HG03521 (cell line): Measurements from ENCODE around the gene CEACAM8.
"Not testable (repeated sequence)": the region's sequence is repeated elsewhere in the genome, so short reads cannot be mapped to it uniquely, and the experiment has no call there.

Experiments
- ATAC-seq: cut with Tn5 transposase; IDR thresholded peaks from one replicate; pipeline ENCODE4 v1.9.1; 2021; ENCODE audit warnings: mild to moderate bottlenecking, moderate library complexity; ENCODE audit not compliant: unreplicated experiment

CEACAM8 gene

DNA sequence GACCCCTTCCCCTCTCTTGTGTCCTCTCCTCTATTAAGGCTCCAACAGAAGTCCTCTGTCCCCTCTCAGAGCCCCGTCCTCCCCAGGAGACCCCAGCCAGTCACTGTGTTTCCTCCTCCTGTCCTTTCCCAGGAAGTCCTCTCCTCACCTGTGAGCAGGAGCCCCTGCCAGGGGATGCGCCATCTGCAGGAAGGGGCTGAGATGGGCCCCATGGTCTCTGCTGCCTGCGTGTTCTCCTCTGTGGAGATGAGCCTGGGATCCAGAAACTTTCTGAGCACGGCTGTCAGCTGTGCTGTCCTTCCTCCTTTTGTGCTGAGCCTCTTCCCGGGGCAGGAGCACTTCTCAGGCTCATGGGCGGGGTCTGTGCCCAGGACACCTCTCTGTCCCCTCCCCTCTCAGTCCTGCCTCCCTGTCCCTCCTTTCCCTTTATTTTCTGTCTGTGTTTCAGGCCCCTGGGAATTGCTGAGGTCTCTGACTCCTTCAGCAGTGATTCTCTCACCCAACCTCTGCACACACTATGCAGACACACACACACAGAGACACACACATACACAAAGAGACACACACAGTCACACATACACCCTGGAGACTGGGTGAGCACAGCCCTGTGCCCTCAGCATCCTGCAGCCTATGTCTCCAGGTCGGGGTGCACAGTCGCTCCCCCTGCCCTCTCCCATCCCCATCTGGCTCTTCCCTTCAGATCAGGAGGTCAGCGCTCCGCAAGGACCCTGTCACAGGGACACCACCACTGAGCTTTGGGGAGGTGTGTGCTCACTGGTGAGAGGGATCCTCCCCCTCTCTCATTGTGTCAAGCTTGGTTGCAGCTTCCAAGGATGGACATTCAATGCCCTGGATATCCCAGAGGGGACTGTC is at the start of gene CEACAM8:
CEACAM8 (minus strand) TSS at position 308 of the 873 bp plus-strand sequence; CDS start at position 212, 96 bp downstream.
- ATAC-seq = no peak

DNA sequence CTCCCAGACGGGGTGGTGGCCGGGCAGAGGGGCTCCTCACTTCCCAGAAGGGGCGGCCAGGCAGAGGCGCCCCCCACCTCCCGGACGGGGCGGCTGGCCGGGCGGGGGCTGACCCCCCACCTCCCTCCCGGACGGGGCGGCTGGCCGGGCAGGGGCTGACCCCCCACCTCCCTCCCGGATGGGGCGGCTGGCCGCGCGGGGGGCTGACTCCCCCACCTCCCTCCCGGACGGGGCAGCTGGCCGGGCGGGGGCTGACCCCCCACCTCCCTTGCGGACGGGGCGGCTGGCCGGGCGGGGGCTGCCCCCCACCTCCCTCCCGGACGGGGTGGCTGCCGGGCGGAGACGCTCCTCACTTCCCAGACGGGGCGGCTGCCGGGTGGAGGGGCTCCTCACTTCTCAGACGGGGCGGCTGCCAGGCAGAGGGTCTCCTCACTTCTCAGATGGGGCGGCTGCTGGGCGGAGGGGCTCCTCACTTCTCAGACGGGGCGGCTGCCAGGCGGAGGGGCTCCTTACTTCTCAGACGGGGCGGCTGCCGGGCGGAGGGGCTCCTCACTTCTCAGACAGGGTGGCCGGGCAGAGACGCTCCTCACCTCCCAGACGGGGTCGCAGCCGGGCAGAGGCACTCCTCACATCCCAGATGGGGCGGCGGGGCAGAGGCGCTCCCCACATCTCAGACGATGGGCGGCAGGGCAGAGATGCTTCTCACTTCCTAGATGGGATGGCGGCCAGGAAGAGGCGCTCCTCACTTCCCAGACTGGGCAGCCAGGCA is 44.8 kb upstream of the CEACAM8 start:
- ATAC-seq = not testable (repeated sequence)

DNA sequence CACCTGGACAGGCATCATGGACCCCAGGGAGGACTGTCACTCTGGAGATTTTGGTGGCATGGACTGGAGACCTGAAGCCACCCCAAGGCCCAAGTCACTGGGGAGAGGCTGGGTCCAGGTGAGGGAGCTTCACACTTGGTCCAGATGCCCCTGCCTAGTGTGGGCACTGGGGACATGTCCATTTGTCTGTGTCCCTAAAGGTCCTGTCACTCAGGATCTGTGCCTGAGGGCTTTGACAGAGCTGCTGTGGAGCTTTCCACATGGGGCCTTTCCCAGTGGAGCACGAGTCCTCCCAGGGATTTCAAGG is 40.5 kb upstream of the CEACAM8 start:
- no peak for ATAC-seq

DNA sequence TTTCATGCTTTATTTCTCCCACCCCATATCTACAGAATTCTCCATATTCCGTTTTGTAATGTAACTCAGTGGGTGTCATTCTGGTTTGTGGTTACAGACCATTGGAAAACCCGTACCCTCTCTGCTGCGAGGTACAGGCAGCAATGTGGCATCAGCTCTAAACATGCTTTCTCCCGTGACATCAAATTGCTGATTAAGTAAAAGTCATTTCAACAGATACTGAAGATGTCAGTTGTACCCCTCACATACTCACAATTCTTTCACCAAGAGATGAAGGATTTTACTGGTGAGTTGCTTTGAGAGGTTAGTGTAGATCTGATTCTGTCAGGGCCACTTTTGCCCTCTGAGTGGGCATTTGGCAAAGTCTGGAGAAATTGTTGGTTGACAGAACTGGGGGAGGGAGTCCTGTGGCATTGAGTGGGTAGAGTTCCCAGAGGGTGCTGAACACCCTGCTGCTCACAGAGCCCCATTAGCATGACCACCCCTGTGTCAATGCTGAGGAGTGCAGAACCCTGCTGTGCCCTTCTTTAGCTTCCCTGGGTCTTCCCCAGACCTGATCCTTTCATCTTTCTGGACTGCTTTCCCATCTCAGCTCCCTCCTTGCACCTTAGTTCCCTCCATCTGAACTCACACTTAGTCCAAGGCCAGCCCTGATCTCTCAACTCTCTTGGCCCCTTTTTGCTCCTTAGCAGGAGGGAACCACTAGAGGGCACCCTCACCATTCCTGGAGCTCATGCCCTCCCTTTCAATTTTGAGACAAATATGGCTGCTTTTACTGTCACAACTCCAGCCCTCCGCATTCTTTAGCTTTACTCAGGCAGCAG is 39.9 kb upstream of the CEACAM8 start:
- no peak for ATAC-seq

DNA sequence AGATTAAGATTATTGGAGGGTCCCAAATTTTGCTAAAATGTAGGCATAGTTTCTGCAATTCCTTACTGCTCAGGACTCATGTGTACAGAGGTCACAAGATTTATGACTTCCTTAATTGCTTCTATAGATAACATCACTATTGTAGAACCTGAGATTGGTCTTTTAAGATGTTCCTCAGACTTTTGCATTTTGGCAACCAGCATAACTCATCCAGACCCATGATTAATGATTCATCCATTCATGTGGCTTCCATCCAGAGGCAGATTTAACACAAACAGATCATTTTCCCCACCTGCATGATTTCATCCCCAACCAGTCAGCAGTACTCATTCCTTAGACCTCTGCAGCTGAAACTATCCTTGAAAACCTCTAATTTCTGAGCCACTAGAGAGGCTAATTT is 34.5 kb upstream of the CEACAM8 start:
- ATAC-seq = no peak

DNA sequence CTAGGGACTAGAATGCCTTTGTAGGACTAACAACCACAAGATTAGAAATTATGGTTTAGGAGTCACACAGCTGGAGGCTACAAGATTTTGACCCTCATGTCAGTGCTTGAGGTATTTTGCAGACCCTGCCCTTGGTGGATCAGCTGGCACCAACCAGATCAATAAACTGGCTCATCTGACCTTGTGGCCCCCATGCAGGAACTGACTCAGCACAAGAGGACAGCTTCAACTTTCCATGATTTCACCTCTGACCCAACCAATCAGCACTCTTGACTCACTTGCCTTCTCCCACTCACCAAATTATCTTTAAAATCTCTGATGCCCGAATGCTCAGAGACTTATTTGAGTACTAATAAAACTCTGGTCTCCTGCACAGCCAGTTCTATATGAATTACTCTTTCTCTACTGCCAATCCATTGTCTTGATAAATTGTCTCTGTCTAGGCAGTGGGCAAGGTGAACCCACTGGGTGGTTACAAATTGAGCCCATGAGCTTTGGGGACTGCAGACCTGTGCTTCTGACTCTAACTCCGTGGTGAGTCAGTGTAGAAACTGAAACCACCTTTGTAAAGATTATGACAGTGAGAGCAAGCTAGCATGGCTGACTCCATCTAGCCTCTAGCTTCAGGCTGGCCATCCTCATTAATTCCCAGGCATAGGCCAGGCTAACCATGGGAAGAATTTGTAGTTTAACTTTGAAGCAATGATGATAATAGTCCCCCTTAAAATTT is 33.9 kb upstream of the CEACAM8 start:
- ATAC-seq = no peak

DNA sequence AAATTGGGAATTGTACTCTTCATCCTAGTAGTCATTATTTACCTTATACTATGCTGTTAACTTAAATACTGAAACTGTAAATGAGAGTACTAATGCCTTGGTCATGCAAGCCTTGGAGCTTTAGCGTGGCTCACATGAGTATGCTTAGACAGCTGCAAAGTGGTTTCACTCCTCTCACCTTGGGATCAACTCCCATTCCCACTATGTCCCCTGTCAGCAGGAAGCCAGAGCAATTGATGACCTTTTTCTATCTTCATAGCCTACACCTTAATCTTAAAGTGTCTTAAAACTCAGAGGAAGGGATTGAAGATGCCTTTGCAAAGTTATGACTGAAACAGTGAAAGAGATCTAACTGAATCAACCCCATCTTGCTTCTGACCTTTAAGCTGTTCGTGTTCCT is 33.2 kb upstream of the CEACAM8 start:
- no peak for ATAC-seq

DNA sequence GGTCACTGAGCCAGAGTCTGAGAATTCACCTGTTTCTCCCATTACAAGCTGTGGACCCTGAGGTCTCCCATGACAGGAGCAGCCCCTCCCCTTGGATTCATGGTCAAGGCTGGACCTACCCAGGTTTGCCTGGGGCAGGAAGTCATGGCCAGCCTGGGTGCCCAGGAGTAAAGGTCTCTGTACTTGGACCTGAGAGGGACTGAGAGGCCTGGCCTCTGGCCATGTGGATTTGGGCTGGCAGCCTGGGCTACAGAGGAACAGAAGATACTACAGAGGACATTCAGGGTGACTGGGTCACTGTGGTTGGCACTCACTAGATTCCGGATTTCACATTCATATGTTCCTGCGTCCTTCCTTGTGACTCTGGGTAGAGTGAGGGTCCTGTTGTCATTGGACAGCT is 31.5 kb upstream of the CEACAM8 start:
- no peak for ATAC-seq

DNA sequence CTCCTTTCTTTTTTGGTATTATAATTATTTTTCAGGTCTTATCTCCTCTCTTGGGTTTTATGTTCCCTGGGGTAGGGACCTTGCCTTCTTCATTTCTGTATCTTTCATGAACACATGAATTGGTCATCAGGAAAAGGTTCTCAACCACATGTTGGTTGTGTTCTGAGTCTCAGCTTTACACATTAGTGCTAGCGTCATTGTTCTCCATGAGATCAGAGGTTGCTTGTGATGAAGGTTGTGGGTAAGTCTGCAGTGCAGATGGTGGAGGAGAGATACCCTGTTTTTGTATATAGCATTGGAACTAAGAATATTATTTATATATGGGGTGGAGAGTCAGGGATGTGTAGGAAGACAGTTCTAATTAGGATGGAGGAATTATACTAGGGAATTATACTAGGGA is 24.5 kb upstream of the CEACAM8 start:
- no peak for ATAC-seq

DNA sequence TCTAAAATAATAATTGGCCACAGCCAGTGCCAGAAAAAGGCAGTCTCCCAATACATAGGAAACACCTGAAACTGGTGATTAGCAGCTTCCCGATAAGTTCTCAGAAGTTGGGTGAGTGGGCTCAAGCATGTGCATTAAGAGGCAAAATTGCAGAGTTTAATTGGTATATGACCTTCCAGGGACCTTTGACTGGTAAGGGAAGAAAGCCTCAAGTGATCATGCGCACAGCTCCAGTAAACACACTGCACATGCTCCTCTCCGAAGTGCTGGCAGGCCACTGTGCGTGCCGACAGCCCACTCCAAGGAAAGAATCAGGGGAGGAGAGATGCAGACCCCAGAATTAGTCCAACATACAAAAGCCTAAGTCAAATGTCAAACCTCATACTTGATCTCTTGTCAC is 18.9 kb upstream of the CEACAM8 start:
- no peak for ATAC-seq

DNA sequence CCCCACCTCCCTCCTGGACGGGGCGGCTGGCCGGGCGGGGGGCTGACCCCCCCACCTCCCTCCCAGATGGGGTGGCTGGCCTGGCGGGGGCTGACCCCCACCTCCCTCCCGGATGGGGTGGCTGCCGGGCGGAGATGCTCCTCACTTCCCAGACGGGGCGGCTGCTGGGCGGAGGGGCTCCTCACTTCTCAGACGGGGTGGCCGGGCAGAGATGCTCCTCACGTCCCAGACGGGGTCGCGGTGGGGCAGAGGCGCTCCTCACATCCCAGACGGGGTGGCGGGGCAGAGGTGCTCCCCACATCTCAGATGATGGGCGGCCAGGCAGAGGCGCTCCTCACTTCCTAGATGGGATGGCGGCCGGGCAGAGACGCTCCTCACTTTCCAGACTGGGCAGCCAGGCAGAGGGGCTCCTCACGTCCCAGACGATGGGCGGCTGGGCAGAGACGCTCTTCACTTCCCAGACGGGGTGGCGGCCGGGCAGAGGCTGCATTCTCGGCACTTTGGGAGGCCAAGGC is 15.7 kb upstream of the CEACAM8 start:
- ATAC-seq = not testable (repeated sequence)

DNA sequence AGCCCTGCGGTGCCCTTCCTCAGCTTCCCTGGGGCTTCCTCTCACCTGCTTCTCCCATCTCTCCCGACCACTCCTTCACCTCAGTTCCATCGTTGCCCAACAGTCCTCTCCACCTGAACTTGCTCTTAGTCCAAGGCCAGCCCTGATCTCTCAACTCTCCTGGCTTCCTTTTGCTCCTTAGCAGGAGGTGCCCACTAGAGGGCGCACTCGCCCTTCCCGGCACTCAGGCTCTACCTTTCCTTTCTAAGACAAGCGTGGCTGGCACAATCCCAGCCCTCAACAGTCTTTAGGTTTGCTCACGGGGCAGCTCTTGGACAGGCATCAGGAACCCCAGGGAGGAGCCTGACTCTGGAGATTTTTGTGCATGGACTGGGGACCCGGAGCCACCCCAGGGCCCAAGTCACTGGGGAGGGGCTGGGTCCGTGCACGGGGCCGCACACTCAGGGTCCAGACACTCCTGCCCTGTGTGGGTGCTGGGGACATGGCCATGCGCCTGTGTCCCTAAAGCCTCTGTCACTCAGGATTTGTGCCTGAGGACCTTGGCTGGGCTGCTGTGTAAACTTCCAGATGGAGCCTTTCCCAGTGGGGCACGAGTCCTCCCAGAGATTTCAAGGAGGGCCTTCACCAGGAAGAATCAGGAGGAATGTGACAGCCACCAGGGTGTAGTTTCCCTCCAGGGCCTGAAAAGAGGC is 12.1 kb upstream of the CEACAM8 start:
- ATAC-seq = no peak

DNA sequence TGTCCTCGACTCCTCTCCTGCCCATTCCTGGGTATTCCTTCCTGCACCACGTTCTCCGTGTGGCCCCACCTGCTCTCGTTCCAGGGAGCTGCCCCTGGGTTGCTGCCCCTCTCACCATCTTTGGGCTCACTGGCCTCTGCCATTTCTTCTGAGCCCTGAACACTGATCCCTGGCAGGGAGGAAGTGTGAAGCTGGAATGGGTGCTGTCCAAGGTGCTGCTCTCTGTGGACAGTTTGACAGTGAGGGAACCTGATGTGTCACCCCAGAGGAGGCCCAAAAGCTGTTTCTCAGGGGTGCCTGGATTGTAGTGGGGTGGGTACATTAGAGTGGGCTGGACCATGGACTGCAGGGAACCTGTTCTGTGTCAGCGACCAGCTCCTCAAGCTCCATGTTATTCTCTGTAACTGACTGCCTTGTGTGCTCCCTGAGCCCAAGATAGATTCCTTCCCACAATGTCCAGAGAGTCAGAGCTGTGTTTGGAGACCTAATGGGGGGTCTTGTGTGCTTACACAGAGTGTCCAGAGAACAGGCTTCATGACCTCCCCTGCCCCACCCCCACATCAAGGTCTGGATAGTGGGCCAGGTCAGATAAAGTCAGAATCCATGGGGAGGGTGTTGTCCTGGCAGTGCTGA is 7.2 kb upstream of the CEACAM8 start:
- ATAC-seq = no peak

DNA sequence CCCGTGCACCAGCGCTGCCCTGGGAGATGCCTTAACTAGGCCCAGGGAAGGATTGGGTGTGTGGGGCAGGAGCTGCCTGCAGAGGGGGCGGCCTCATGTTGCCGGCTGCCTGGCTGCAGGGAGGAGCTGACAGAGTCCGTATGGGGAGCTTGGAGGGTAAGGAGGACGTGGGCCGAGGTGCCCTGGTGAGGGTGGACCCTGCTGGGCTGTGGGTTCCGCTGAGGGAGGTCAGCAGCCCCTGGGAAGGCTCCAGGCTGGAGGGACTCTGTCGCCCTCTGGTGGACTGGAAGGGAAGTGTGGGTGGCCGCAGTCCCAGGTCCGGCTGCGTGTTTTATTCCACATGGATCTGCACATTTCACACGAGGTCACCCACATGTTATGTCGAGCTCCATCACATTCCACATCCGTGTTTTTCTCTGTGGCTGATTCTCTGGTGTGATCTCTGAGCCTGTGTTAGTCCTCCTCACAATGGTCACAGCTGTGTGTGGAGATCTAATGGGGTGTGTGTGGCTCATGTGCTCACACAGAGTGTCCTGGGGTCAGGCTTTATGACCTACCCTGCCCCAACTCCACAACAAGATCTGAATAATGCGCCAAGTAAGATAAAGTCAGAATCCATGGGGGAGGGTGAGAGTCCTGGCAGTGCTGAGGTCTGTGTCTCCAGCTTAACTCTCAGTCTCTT is 1.8 kb upstream of the CEACAM8 start:
- ATAC-seq = no peak

DNA sequence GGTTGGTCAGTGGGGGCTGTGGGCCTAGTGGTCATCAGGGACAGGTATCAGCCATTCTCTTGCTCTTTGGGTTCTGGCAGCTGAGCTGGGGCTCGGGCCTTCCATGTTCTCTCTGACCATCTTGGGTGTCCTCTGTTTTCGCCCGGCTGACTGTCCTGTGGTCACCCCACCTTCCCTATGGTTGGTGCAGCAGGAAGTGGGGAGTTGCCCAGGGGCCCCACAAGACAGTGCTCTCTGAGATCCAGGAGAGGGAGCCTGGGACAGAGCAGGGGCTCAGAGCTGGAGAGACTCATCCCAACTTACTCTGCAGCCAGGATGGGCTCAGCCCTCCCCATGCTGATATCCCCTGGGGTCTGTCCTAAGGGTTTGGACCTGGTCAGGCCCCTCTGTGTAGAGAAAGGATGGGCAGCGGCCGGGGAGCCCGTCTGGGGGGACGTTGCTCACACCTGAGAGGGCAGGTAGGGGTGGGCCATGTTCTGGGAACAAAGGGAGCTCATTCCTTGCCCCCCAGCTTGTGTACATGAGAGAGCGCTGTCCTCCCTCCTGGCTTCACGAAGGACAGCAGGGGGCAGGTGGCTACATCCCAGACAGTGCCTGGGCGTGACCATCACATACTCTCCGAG is 937 bp upstream of the CEACAM8 start:
- no peak for ATAC-seq

DNA sequence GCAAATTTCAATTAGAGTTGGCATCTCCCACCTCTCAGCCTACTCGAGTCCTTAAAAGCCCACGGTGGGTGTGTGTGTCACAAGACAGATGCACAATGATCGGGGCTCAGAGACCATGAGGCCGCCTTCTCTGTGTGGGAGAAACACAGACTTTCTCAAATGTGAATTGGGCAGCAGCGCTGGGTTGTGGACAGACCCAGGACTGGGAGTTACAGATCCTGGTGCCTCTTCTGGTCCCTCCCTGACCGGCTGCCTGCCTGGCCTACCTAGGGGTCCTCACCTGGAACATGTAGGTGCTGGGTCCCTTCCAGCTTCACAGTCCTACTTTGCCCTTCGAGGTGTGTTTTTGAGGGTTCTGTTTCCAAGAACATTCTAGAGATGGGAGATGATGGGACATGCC is 4.9 kb downstream of the CEACAM8 start:
- ATAC-seq = no peak

DNA sequence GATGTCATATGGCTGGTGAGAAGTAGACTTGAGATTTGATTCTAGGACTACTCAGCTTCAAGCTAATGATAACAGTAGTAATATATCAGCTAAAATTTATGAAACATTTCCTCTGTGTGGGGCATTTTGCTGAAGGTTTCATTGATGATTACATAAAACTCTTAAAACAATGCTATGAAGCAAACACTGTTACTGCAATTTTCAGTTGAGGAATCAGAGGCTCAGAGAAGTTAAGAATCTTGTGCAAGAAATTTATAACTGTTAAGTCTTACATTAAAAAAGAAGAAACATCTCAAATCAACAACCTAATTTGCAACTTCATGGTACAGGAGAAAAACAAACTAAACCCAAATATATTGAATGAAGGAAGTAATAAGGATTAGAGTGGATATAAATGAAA is 10.3 kb downstream of the CEACAM8 start:
- ATAC-seq = no peak

DNA sequence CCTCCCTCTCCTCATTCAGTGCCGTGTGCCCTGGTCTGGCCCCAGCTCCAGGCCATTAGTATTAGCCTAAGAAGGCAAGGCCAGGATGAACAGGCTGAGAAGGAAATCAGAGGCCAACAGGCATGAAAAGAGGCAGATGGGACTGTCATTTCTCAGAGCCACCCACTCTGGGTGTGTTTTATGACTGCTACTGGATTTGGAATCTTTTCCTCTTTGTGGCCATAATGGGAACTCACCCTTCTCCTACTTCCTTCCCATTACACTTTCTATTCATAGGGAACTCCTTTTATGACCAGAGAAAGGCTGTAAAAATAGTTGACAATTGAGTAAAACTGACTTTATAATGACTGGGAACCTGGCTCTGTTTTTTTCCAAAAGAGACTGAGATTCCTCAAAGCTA is 17.7 kb downstream of the CEACAM8 start:
- ATAC-seq = no peak

DNA sequence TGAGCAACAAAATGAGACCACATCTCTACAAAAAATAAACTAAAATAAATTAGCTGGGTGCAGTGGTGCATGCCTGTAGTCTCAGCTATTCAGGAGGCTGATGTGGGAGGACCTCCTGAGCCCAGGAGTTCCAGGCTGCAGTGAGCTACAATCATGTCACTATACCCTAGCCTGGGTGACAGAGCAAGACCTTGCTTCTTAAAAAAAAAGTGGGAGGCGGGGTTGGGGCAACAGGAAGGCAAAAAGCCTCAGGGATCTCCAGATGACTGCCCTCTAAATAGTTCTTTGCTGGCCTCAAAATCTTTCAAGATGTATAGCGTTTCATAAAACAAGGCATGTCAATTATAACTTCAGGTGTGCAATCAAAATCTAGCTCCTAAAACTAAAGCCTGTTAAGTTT is 18.5 kb downstream of the CEACAM8 start:
- ATAC-seq = no peak
